ENCODE measurements around the gene UCK2.

Gene UCK2

DNA sequence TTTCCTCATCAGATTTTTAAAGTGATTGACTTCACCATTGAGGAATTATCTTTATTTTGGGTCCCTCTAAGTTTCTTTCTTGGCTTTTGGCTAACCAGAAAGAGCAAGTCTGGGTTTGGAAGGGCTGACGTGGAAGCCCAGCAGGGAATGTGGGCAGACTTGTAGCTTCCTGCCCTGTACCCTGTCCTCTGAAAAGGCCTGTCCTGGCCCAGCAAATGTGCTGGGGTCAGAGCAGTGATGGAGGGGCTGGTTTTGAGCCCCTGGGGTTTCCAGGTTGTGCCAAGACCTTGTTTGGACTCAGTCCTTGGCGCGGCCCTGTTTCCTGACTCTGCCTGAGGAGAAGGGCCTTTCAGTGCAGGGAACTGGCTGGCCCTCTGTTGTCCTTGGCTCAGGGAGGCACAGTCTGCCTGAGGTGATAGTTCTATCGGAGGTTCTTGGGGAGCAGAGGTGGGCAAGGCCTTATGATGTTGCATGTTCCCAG lies 72.1 kb downstream of the UCK2 start:
- peak; percentile 30 for DNase-seq (ENCODE audit: low read depth)
- no peak overlapping the region for H3K4me3 ChIP-seq (ENCODE audit: control insufficient read depth, low read depth, low read length)
- TF ChIP-seq, protein P1, sequence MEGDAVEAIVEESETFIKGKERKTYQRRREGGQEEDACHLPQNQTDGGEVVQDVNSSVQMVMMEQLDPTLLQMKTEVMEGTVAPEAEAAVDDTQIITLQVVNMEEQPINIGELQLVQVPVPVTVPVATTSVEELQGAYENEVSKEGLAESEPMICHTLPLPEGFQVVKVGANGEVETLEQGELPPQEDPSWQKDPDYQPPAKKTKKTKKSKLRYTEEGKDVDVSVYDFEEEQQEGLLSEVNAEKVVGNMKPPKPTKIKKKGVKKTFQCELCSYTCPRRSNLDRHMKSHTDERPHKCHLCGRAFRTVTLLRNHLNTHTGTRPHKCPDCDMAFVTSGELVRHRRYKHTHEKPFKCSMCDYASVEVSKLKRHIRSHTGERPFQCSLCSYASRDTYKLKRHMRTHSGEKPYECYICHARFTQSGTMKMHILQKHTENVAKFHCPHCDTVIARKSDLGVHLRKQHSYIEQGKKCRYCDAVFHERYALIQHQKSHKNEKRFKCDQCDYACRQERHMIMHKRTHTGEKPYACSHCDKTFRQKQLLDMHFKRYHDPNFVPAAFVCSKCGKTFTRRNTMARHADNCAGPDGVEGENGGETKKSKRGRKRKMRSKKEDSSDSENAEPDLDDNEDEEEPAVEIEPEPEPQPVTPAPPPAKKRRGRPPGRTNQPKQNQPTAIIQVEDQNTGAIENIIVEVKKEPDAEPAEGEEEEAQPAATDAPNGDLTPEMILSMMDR (conservative IDR thresholded peaks at IDR 0.05; ENCODE audit: control insufficient read depth, insufficient read depth, low read depth, low read length): no peak

DNA sequence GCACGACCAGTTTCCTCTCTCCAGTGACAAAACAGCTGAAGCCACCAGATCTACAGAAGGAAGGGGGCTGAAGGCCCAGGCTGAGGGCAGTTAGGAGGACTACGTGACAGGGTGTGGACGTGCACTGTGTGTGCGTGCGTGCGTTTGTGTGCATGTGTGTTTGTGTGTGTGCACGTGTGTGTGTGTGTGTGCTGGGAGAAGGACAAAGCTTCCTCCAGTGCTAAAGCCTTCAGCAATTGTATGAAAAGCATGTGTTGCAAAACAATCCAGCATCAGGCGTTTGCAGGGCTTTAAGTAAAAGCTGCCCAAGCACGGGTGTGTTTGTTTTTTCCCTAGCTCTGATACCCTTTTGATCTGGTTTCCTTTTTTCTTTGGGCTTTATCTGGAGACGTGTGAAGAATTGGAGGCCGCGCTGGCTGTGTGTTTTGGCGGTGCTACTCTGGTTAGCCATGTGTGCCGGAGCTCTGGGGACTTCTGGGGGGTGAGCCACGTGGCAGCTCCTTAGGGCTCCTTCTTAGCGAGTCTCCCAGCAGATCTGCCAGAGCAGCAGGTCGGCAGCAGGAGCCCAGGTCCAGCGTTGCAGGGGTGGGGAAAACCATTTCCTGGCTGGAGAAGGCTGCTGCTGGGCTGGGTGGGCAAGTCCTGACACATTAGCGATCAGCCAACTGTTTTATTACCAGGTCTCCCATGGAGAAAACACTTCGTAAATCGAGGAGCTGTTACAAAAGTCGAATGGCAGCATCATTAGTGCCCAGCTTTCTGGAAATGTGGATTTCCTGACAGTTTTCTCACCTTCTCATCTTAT lies 73.4 kb downstream of the UCK2 start:
- DNase-seq (ENCODE audit: low read depth): no peak
- TF ChIP-seq, protein P1 (conservative IDR thresholded peaks at IDR 0.05; ENCODE audit: control insufficient read depth, insufficient read depth, low read depth, low read length): no peak
- no peak overlapping the region for H3K4me3 ChIP-seq (ENCODE audit: control insufficient read depth, low read depth, low read length)

DNA sequence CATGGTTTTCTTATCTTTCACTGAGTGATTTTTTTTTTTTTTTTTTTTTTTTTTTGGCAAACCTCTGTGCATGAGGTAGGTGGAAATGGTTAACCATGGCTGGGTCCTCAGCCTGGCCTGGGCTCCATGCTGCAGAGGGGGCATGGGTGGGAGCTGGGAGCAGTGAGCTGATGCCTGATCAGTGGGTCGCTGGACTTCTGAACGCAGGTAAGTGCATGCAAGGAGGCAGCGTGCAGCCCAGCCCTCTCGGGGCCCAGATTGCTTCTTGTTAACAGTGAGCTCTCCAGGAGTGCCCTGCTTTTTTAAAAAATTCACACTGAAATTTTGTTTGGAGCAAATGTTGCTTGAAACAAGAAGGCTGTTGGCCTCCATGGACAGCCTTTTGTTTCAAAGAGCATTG lies 75.2 kb downstream of the UCK2 start:
- no peak overlapping the region for H3K4me3 ChIP-seq (ENCODE audit: control insufficient read depth, low read depth, low read length)
- TF ChIP-seq, protein P1 (conservative IDR thresholded peaks at IDR 0.05; ENCODE audit: control insufficient read depth, insufficient read depth, low read depth, low read length): no peak
- no peak for DNase-seq (ENCODE audit: low read depth)

DNA sequence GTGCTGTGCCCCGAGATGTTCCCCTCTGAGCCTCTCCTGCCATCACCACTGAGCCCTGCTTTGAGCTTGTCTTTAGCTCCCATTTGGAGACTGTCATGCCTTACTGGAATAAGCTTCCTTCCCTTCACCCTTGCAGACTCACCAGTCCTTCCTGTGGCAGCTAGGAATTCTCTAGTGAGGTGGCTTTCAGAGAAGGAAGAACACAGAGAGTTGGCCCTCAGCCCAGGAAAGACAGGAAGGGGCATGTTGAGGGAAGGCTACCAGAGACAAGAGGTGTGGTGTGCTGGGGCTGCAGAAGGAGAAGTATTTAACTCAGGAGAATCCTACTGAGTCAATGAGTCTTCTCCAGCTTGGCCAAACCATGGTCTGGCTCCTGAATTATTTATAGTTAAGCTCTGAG lies 76.3 kb downstream of the UCK2 start:
- TF ChIP-seq, protein P1 (conservative IDR thresholded peaks at IDR 0.05; ENCODE audit: control insufficient read depth, insufficient read depth, low read depth, low read length): no peak
- H3K4me3 ChIP-seq (ENCODE audit: control insufficient read depth, low read depth, low read length): no peak overlapping the region
- peak; percentile 75 for DNase-seq (ENCODE audit: low read depth)

DNA sequence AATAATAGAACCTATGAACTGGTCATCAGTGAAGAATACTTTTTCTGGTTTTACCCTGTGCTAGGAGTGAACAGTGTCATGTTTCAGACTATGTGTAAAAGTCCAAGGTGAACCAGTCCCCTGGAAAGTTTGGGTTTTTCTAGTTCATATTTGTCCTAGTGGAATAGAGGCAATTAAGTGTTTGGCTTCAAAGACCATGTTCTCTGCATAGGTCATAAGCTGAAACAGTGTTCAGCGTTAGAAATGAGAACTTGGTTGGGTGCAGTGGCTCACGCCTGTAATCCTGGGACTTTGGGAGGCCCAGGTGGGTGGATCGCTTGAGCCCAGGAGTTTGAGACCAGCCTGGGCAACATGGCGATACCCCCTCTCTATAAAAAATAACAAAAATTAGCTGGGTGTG lies 77.5 kb downstream of the UCK2 start:
- no peak for DNase-seq (ENCODE audit: low read depth)
- TF ChIP-seq, protein P1 (conservative IDR thresholded peaks at IDR 0.05; ENCODE audit: control insufficient read depth, insufficient read depth, low read depth, low read length): no peak
- no peak overlapping the region for H3K4me3 ChIP-seq (ENCODE audit: control insufficient read depth, low read depth, low read length)

DNA sequence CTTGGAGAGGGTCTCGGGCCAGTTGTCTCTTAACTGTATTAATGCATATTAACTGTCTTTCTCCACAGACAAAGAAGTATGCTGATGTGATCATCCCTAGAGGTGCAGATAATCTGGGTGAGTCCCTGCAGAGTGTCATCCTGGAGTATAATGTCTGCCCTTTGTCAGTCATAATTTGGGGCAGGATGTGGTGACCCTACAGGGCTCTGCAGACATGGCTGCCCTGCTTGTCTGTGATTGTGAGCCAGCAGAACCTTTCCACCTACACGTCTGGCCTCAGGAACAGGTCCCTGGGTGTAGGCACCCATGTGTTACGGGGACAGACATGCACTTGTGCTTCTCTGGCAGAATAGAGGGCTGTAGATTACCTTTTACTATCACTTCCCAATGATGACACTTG lies 78.4 kb downstream of the UCK2 start:
- H3K4me3 ChIP-seq (ENCODE audit: control insufficient read depth, low read depth, low read length): no peak overlapping the region
- no peak for DNase-seq (ENCODE audit: low read depth)
- TF ChIP-seq, protein P1 (conservative IDR thresholded peaks at IDR 0.05; ENCODE audit: control insufficient read depth, insufficient read depth, low read depth, low read length): no peak

All from fibroblast of mammary gland (primary cell).